GM21717 (cell line): Measurements from ENCODE around the gene SLC12A3.
"Not testable (repeated sequence)": the region's sequence is repeated elsewhere in the genome, so short reads cannot be mapped to it uniquely, and the experiment has no call there.

Experiments
- ATAC-seq: cut with Tn5 transposase; IDR thresholded peaks from one replicate; pipeline ENCODE4 v1.9.1; 2021; ENCODE audit warnings: mild to moderate bottlenecking, moderate library complexity; ENCODE audit not compliant: unreplicated experiment

Gene SLC12A3

GRCh38 chr16:56866955-56867830 lies 2.2 kb downstream of the SLC12A3 start:
- no peak for ATAC-seq

- no peak for ATAC-seq
Measured at GRCh38 chr16:56868175-56868574, 3.2 kb downstream of the SLC12A3 start.

- not testable (repeated sequence) for ATAC-seq
Measured at GRCh38 chr16:56868766-56869165, 3.8 kb downstream of the SLC12A3 start.

GRCh38 chr16:56869513-56870275 lies 4.7 kb downstream of the SLC12A3 start:
- peak; percentile 38 for ATAC-seq

- peak; percentile 17 for ATAC-seq
Measured at GRCh38 chr16:56870276-56870888, 5.4 kb downstream of the SLC12A3 start.

GRCh38 chr16:56871172-56871593 lies 6.2 kb downstream of the SLC12A3 start:
- peak; percentile 60 for ATAC-seq

GRCh38 chr16:56872863-56873391 lies 7.9 kb downstream of the SLC12A3 start:
- no peak for ATAC-seq

- no peak for ATAC-seq
Measured at GRCh38 chr16:56874800-56875199, 9.8 kb downstream of the SLC12A3 start.

- ATAC-seq, result no peak
Measured at GRCh38 chr16:56876048-56876447, 11.0 kb downstream of the SLC12A3 start.

- ATAC-seq, result no peak
Measured at GRCh38 chr16:56877486-56878182, 12.6 kb downstream of the SLC12A3 start.

- no peak for ATAC-seq
Measured at GRCh38 chr16:56878282-56878854, 13.4 kb downstream of the SLC12A3 start.

- ATAC-seq, result no peak
Measured at GRCh38 chr16:56879276-56879675, 14.3 kb downstream of the SLC12A3 start.

- ATAC-seq, result no peak
Measured at GRCh38 chr16:56880176-56880575, 15.2 kb downstream of the SLC12A3 start.

- ATAC-seq, result no peak
Measured at GRCh38 chr16:56880685-56881084, 15.7 kb downstream of the SLC12A3 start.

- ATAC-seq, result no peak
Measured at GRCh38 chr16:56882077-56882800, 17.2 kb downstream of the SLC12A3 start.

- ATAC-seq, result no peak
Measured at GRCh38 chr16:56883586-56883985, 18.6 kb downstream of the SLC12A3 start.

- ATAC-seq, result no peak
Measured at GRCh38 chr16:56884026-56884582, 19.1 kb downstream of the SLC12A3 start.

- not testable (repeated sequence) for ATAC-seq
Measured at GRCh38 chr16:56884929-56885328, 19.9 kb downstream of the SLC12A3 start.

- no peak for ATAC-seq
Measured at GRCh38 chr16:56885446-56886162, 20.6 kb downstream of the SLC12A3 start.
